Hepatocyte (in vitro differentiated cells): ENCODE data around the gene PKIB.

ENCODE experiments used
- CTCF ChIP-seq: fragments of 200-600 bp; sonication (generic); IDR thresholded peaks from 2 replicates; pipeline ENCODE4 v1.5.1; 2016; ENCODE audit warnings: antibody characterized with exemption, mild to moderate bottlenecking; ENCODE audit not compliant: poor library complexity
- EZH2 ChIP-seq: fragments of 200-600 bp; sonication (generic); IDR thresholded peaks from 2 replicates; pipeline ENCODE4 v1.6.1; 2016; ENCODE audit warnings: antibody characterized with exemption, mild to moderate bottlenecking, borderline replicate concordance
- EZH2phosphoT487 ChIP-seq: fragments of 200-600 bp; sonication (generic); IDR thresholded peaks from one replicate; pipeline ENCODE4 v1.6.1; 2018; ENCODE audit warnings: antibody characterized with exemption, mild to moderate bottlenecking, low read depth, moderate library complexity; ENCODE audit not compliant: unreplicated experiment, severe bottlenecking

- TF ChIP-seq CTCF (no peak), EZH2 (no peak), EZH2phosphoT487 (no peak)
Observed at GRCh38 chr6:122752459-122752858, 142.3 kb downstream of the PKIB start.
